Epithelial cell of esophagus (primary cell): ENCODE data around the gene MAN2B1.
A peak's percentile ranks its signal among the peaks of the same experiment; 100 is the strongest.

Experiments used
- DNase-seq: peaks from one replicate; pipeline ENCODE4 v3.0.0; 2010; ENCODE audit warnings: low read depth
- H3K4me3 ChIP-seq: 2 replicates; pipeline ENCODE4 v1.5.1; 2011; ENCODE audit warnings: mild to moderate bottlenecking, low read length, control low read depth
- TF ChIP-seq, protein P1 (sequence below): IDR thresholded peaks from 2 replicates; pipeline ENCODE4 v1.5.1; 2011; ENCODE audit warnings: low read depth, mild to moderate bottlenecking, low read length, control low read depth, inconsistent platforms; ENCODE audit not compliant: insufficient read depth; ENCODE audit errors: missing control alignments

MAN2B1 gene

DNA sequence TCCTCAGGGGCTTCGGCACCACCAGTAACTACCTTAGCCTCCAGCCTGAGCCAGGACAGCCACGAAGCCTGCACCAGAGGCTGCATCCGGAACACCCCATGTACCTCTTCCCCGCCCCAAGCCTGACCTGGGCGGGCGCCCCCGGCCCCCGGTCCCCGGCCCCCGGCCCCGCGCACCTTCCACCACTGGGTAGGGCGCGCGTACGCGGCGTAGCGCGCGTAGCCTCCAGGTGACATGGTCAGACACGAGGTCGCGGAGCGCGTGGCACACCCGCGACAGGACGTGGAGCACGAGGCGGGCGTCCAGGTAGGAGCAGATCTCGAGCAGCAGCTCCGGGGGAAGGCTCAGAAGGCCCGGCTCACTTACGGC lies 29.4 kb upstream of the MAN2B1 start:
- H3K4me3 ChIP-seq, result peak overlapping the region; percentile 83
- peak; percentile 13 for DNase-seq
- TF ChIP-seq, protein P1, sequence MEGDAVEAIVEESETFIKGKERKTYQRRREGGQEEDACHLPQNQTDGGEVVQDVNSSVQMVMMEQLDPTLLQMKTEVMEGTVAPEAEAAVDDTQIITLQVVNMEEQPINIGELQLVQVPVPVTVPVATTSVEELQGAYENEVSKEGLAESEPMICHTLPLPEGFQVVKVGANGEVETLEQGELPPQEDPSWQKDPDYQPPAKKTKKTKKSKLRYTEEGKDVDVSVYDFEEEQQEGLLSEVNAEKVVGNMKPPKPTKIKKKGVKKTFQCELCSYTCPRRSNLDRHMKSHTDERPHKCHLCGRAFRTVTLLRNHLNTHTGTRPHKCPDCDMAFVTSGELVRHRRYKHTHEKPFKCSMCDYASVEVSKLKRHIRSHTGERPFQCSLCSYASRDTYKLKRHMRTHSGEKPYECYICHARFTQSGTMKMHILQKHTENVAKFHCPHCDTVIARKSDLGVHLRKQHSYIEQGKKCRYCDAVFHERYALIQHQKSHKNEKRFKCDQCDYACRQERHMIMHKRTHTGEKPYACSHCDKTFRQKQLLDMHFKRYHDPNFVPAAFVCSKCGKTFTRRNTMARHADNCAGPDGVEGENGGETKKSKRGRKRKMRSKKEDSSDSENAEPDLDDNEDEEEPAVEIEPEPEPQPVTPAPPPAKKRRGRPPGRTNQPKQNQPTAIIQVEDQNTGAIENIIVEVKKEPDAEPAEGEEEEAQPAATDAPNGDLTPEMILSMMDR, result no peak

- no peak for DNase-seq
- TF ChIP-seq, protein P1, result no peak
- peak overlapping the region; percentile 83 for H3K4me3 ChIP-seq
These were observed 29.0 kb upstream of the MAN2B1 start for GRCh38 chr19:12695514-12695913.

DNA sequence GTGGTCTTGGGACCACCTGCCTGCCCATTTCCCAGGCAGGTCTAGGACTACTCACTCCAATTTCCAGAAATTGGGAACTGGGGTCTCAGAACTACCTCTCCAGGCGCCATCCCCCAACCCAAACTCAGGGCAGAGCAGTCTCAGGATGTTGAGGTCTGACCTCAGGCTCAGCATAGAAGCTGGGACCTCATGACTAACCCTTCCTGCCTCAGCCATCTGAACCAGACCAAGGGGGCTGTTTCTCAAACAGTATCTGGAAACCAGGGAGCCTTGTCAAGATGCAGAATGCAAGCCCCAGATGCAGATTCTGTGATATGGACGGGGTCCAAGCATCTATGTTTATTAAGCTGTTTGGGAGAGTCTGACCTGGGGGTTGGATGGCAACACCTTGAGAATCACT lies 28.6 kb upstream of the MAN2B1 start:
- peak overlapping the region; percentile 83 for H3K4me3 ChIP-seq
- TF ChIP-seq, protein P1, result no peak
- no peak for DNase-seq

- DNase-seq, result no peak
- no peak overlapping the region for H3K4me3 ChIP-seq
- TF ChIP-seq, protein P1, result no peak
These were observed 28.1 kb upstream of the MAN2B1 start for GRCh38 chr19:12694641-12695040.

GRCh38 chr19:12692960-12693359 lies 26.4 kb upstream of the MAN2B1 start:
- H3K4me3 ChIP-seq, result no peak overlapping the region
- TF ChIP-seq, protein P1, result no peak
- DNase-seq, result no peak

DNA sequence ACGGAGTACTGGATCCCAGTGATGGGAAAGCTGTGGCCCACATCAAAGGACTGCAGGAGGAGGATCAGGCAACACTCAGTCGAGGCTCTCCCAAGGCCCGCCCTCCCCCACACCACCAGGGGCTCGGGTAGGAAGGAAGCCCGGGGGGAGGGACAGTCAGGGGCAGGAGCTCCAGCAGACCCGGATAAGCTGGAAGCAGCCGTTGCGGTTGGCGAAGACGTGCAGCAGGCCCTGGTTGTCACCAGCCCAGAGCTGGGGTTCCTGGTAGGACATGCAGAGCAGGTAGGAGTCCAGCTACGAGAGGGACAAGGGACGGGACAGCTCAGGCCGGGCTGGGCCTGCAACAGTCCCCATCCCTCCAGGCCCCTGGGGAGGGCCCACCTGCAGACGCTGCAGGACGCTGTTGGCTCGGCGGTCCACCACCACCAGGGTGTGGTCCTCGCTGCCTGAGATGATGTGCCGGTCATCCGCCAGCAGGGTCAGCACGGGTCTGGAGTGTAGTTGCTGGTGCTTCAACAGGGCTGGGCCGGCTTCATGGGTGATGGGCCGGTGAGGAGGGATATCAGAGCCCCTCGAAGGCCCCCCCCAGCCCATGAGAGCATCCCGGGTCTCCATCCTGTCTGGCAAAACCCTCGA lies 23.2 kb upstream of the MAN2B1 start:
- TF ChIP-seq, protein P1, result no peak
- no peak for DNase-seq
- H3K4me3 ChIP-seq, result no peak overlapping the region

GRCh38 chr19:12689012-12689411 lies 22.5 kb upstream of the MAN2B1 start:
- H3K4me3 ChIP-seq, result no peak overlapping the region
- TF ChIP-seq, protein P1, result no peak
- no peak for DNase-seq
